LNCAP (cell line): ENCODE measurements around the gene ITIH3.

Experiments
- TF ChIP-seq, protein P1 (sequence below): fragments of 450-650 bp; IDR thresholded peaks from 2 replicates; pipeline ENCODE4 v1.5.1; 2017; ENCODE audit warnings: mild to moderate bottlenecking

Gene ITIH3

DNA sequence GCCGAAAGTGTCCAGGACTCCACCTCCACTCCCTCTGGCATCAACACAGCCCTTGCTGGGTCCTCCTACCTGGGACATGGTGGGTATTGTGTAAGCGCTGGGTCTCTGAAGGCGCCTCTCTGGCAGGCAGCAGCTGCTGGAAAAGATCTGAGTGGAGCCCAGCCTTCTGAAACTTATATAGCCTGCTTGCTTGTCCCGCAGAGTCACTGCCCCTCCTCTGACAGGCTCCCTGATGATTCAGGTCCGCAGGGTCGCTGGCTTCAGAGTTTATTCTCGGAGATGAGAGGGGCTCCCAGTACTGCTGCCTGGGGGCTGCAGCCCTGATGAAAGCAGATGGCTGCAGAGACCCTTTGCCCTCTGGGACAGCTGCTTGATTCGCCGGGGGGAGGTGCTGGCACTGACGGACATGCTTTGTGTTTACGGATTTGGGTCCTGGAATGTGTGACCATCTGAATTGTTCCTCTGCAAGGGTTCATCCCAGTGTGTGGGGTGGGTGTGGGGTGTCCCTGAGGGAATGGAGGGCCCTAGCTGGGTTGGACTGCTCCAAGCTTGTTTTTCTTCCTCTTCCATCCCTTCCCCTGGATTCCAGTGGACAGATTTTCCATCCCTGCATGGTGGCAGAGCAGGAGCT is 40.4 kb downstream of the ITIH3 start, which contains the start of gene MUSTN1:
Gene MUSTN1, minus strand, starts transcription at position 149 of the 631 bp plus-strand sequence. Its CDS starts 71 bp downstream, at position 78.
- TF ChIP-seq, protein P1, sequence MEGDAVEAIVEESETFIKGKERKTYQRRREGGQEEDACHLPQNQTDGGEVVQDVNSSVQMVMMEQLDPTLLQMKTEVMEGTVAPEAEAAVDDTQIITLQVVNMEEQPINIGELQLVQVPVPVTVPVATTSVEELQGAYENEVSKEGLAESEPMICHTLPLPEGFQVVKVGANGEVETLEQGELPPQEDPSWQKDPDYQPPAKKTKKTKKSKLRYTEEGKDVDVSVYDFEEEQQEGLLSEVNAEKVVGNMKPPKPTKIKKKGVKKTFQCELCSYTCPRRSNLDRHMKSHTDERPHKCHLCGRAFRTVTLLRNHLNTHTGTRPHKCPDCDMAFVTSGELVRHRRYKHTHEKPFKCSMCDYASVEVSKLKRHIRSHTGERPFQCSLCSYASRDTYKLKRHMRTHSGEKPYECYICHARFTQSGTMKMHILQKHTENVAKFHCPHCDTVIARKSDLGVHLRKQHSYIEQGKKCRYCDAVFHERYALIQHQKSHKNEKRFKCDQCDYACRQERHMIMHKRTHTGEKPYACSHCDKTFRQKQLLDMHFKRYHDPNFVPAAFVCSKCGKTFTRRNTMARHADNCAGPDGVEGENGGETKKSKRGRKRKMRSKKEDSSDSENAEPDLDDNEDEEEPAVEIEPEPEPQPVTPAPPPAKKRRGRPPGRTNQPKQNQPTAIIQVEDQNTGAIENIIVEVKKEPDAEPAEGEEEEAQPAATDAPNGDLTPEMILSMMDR: no peak

DNA sequence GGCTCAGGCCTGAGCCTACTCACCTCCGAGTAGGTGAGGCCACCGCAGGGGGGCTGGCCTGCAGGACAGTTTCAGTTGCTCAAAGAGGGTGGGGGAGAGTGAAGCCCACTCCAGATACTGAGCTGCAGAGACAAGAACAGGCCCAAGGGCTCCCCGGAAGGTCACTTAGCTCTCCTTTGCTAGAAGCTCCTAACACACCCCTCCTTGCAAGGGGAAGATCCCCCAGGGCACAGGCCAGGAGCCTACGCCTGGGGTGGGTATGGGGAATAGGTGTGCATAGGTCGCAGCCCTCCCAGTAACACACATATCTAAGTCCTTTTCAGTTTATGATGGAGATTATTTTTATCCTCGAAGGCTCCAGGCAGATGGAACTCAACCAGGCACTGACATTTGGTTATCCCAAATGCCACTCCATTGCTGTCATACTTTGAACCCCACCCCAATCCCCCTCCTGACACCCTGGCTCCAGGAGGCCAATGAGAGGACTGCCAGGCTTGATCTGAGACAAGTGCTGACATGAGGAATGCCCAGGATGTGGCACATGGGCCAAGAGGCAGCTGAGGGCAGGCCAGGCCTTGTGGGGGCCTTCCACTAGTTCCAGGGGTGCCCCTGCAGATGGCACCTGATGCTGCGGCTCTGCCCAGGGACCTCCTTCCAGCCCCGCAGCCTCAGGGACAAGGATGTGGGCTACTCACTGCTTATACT is 41.3 kb downstream of the ITIH3 start:
- TF ChIP-seq, protein P1: no peak

DNA sequence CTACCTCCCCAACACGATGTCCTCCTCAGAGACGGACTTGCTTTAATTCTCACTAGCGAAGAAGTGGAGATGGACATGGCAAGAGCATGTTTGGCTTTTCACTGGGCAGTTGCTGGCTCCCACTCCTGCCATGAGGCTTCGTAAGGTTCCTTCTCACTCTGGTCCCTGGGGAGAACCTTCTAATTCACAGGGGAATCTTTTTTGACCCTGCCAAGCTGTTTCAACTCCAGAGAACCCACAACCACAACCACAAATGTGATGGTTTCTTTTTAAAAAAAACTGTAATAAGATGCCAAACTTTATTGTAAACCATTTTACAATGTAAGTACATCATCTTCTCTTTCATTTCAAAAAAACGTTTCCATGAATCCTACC is 41.9 kb downstream of the ITIH3 start:
- TF ChIP-seq, protein P1: no peak

DNA sequence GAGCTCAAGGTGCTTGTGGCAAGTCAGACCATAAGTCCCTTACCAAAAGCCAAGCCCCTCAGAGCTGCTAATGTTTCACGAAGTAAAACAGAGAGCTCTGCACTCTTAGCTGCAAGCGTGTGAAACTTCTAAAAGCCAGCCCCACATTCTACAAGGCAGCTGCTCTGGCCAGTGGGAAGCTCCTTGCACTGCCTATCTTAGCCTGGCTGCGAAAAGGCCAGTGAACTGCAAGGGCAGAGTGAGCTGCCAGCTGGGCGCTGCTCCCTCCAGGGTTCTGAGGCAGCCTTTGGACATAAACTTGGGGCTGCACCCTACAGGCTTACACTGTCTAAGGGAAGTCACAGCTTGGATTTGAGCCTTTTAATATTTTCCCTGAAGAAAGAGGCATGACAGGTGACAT is 42.4 kb downstream of the ITIH3 start:
- TF ChIP-seq, protein P1: no peak

DNA sequence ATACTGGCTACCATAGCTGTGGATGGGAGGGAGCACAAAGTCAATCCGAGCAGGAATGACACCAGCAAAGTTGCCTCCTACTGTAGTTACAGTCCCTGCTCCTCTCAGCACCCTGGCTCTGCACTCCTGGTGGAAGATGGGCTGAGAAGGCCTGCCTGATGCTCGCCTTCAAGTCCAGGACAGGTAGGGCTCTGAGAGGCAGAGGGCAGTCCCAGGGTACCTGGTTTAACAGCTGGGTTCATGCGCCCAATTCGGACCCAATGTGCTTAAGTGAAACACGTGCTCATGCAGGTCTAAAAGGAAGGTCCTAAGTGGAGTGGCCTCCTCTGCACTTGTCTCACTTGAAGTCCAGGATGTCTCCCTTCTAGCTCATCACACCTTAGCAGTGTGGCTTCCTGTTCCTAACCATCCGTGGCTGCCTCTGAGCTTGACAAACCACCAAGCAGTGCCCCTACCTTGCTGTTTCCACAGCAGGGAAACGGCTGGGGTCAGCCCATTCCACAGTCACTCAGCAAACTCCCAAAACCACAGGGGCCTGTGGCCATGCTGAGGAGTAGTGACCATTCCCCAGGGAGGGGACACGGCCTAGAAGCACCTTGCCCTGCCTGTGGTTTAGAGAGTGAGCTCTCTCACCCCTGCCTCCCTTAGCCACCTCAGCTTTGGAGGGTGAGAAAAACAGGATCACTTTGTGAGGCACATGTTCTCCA is 44.1 kb downstream of the ITIH3 start:
- TF ChIP-seq, protein P1: no peak

DNA sequence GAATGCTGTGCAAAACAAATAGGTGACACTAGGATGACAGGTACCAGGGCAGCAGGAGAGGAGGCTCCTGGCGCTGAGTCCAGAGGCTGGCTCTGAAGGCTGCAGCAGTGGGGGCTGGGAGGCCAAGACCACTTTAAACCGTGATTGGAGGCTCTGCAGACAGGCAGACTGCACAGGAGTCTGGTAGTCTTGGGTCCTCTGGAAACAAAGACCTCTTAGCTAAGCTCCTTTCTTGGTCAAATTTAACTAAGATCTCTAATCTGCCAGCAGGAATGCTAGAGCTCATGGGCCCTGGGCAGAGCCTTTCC is 44.6 kb downstream of the ITIH3 start:
- TF ChIP-seq, protein P1: no peak

DNA sequence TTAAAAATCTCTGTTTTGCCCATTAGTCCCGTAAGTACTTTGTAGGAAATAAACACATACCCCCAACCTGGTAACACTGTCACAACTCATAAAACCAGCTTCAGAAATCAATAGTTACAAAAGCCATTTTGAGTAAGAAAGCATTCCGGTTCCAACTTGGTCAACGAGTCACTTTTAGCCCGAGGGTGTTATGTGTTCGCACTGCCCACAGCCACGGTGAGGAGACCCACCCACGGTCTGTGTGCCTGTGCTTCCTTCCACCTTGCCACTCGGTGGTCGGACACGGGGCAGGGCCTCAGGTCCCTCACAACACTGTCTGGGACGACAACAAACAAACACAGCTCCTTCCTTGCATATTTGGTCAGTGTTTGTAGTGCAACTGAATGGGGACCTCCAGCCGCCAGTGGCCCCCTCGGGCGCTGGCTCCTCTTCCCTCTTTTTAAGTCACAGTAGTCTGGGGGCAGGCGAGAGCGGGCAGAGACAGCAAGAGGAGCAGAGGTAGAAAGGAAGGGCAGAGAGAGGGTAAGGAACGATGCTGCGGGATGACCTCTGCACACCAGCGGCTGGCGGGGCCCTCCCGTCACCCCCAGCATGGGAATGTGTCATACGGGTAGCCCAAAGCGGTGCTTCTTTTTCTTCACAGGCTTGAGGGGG is 45.4 kb downstream of the ITIH3 start:
- TF ChIP-seq, protein P1: no peak
